Glomerular visceral epithelial cell (primary cell): Measurements from ENCODE around the gene HOXD3.

Source experiments
- DNase-seq: peaks from one replicate; pipeline ENCODE4 v3.0.0-alpha.2; 2016; ENCODE audit errors: extremely low spot score

HOXD3 gene

GRCh38 chr2:176132205-176133171 is 24.6 kb upstream of the HOXD3 start:
- DNase-seq, result no peak

GRCh38 chr2:176133389-176133788 is 23.7 kb upstream of the HOXD3 start:
- DNase-seq, result no peak

GRCh38 chr2:176134035-176134434 is 23.1 kb upstream of the HOXD3 start:
- DNase-seq, result no peak

GRCh38 chr2:176135035-176135440 is 22.1 kb upstream of the HOXD3 start:
- peak; percentile 44 for DNase-seq

GRCh38 chr2:176136374-176137251 is 20.5 kb upstream of the HOXD3 start:
- DNase-seq, result peak; percentile 66

GRCh38 chr2:176137252-176137580 is 19.9 kb upstream of the HOXD3 start:
- DNase-seq, result no peak

- DNase-seq, result no peak
Observed at GRCh38 chr2:176137906-176138305, 19.2 kb upstream of the HOXD3 start.

GRCh38 chr2:176138526-176138922 is 18.6 kb upstream of the HOXD3 start:
- DNase-seq, result no peak

GRCh38 chr2:176138923-176139660 is 18.0 kb upstream of the HOXD3 start:
- DNase-seq, result no peak

- no peak for DNase-seq
Observed at GRCh38 chr2:176139661-176140512, 17.2 kb upstream of the HOXD3 start.

GRCh38 chr2:176140513-176141317 is 16.4 kb upstream of the HOXD3 start:
- DNase-seq, result peak; percentile 86

GRCh38 chr2:176142281-176142680 is 14.8 kb upstream of the HOXD3 start:
- DNase-seq, result no peak

GRCh38 chr2:176145085-176145969 is 11.8 kb upstream of the HOXD3 start:
- DNase-seq, result no peak

GRCh38 chr2:176146101-176146500 is 11.0 kb upstream of the HOXD3 start:
- no peak for DNase-seq

- no peak for DNase-seq
Observed at GRCh38 chr2:176146645-176147044, 10.5 kb upstream of the HOXD3 start.

- DNase-seq, result no peak
Observed at GRCh38 chr2:176147210-176147799, 9.8 kb upstream of the HOXD3 start.

GRCh38 chr2:176147800-176148496 is 9.2 kb upstream of the HOXD3 start:
- peak; percentile 64 for DNase-seq

GRCh38 chr2:176148751-176149421 is 8.2 kb upstream of the HOXD3 start:
- no peak for DNase-seq
